HG03432 (cell line): ENCODE results near the gene CERS5.
"Not testable (repeated sequence)": the region's sequence is repeated elsewhere in the genome, so short reads cannot be mapped to it uniquely, and the experiment has no call there.

Experiments used
- ATAC-seq: cut with Tn5 transposase; IDR thresholded peaks from one replicate; pipeline ENCODE4 v1.9.1; 2021; ENCODE audit warnings: mild to moderate bottlenecking, moderate library complexity; ENCODE audit not compliant: unreplicated experiment

The CERS5 gene

GRCh38 chr12:50187084-50187900, 20.1 kb upstream of the CERS5 start:
- ATAC-seq: peak; percentile 71

GRCh38 chr12:50186681-50187080, 19.5 kb upstream of the CERS5 start:
- ATAC-seq: no peak

- no peak for ATAC-seq
Observed at GRCh38 chr12:50185970-50186663, 18.9 kb upstream of the CERS5 start.

- ATAC-seq: no peak
Observed at GRCh38 chr12:50185301-50185895, 18.2 kb upstream of the CERS5 start.

- ATAC-seq: no peak
Observed at GRCh38 chr12:50184261-50184660, 17.1 kb upstream of the CERS5 start.

GRCh38 chr12:50182461-50182860, 15.3 kb upstream of the CERS5 start:
- no peak for ATAC-seq

- no peak for ATAC-seq
Observed at GRCh38 chr12:50181691-50182090, 14.5 kb upstream of the CERS5 start.

GRCh38 chr12:50175716-50176026, 8.5 kb upstream of the CERS5 start:
- ATAC-seq: no peak

- no peak for ATAC-seq
Observed at GRCh38 chr12:50174971-50175715, 8.0 kb upstream of the CERS5 start.

GRCh38 chr12:50166799-50167048, 445 bp downstream of the CERS5 start:
- peak; percentile 46 for ATAC-seq

GRCh38 chr12:50164963-50165362, 2.2 kb downstream of the CERS5 start:
- no peak for ATAC-seq

GRCh38 chr12:50162230-50162629, 4.9 kb downstream of the CERS5 start:
- no peak for ATAC-seq

GRCh38 chr12:50160643-50161042, 6.5 kb downstream of the CERS5 start:
- ATAC-seq: no peak

- ATAC-seq: no peak
Observed at GRCh38 chr12:50157259-50157658, 9.9 kb downstream of the CERS5 start.

- ATAC-seq: no peak
Observed at GRCh38 chr12:50156641-50157040, 10.5 kb downstream of the CERS5 start.

GRCh38 chr12:50154947-50155346, 12.2 kb downstream of the CERS5 start:
- ATAC-seq: not testable (repeated sequence)

GRCh38 chr12:50151047-50151687, 16.0 kb downstream of the CERS5 start:
- ATAC-seq: no peak

GRCh38 chr12:50149311-50149710, 17.9 kb downstream of the CERS5 start:
- no peak for ATAC-seq

GRCh38 chr12:50148011-50148410, 19.2 kb downstream of the CERS5 start:
- ATAC-seq: not testable (repeated sequence)

- ATAC-seq: no peak
Observed at GRCh38 chr12:50147281-50147680, 19.9 kb downstream of the CERS5 start.

- ATAC-seq: no peak
Observed at GRCh38 chr12:50145439-50145838, 21.7 kb downstream of the CERS5 start.
